ENCODE measurements around the gene UBLCP1. TPM values are rescaled to one million over a fixed set of nuclear protein-coding genes. Genes with fewer than 3 reads are reported as not detected.
A peak's percentile ranks its signal among the peaks of the same experiment; 100 is the strongest.

Gene UBLCP1
- total and polyA plus RNA-seq, 3 experiments from 2014 or later: 41.8 to 59.0 (median 44.4) TPM

DNA sequence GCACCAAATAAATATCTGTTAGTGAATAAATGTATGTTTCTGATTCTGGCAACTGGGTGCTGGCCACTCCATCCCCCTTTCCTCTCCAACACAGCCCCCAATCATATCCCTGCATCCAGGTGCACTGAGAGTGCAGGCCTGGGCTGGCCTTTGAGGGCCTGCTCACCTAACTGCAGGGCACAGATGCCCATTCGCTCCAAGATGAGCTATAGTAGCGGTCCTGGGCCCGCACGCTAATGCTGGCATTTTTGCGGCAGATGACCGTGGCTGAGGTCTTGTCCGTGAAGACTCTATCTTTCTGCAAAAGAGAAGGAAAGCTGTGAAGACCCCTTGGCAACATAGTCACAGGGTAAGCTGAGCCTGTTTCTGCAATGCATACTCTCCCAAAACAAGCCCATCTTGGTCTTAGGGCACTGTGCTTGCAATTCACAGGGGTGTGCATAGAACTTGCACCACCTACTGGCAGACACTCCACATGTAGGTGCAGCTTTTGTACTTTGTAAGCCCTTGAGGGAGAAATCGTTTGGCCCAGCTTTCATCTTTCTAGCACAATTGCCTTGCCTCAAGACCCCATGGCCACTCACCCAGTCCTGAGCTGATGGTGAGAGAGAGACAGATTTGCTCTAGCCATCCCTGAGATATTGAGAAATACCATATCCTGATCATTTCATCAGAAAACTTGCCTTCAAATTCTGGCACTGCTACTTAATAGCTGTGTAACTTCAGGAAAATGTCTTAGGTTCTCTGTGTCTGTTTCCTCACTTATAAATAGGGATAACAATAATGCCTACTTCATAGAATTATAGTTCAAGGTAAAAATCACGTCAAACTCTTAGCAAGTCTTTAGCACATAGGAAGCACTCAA lies 53.7 kb downstream of the UBLCP1 start:
- Mint-ChIP-seq H3K27ac (peak overlapping the region in 1 of 8 donors; percentile 84), H3K4me1 (no peaks in the 10 kb centered on the region)

DNA sequence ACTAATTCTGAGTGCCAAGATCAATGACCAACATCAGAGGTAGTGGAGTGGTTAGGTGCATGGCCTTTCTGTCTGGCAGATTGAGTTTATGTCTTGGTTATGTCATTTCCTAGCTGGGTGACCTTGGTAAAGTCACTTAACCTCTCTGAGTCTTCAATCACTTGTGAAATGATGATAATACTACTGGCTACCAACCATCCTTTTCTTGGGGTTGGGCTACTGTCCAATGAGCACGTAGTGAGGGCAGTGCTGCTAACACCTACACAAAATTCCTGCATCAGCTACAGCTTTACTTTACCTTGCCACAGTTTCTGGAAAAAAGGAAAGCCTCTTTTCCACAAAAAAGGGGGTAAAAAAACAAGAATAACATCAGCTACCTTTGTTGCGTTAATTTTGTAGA lies 54.8 kb downstream of the UBLCP1 start:
- POLR2A ChIA-PET: no interaction called here
- no peaks in the 10 kb centered on the region for H3K4me1 ChIP-seq (ENCODE audit: insufficient read depth, low read length)
- Mint-ChIP-seq H3K4me1 (no peaks in the 10 kb centered on the region), H3K4me3 (no peak overlapping the region), H3K27ac (no peak overlapping the region), H3K27me3 (peaks cover 3 to 18% of the 10 kb centered on the region in 2 donors), H3K9me3 (no peaks in the 10 kb centered on the region), H3K36me3 (no peaks in the 10 kb centered on the region)
- H3K27ac ChIP-seq (ENCODE audit: low read depth, low read length): no peak overlapping the region
- DNase-seq: no peak
- H3K4me3 ChIP-seq (ENCODE audit: low read length): no peak overlapping the region
- H3K36me3 ChIP-seq (ENCODE audit: insufficient read depth, low read length): no peaks in the 10 kb centered on the region
- CTCF ChIA-PET: interaction anchor here (1.1 to 5.8 kb wide), 7 partner anchors 19 to 669 kb away, joined by 3 to 72 read pairs (median 4); no protein-coding TSS in a partner anchor
- no peaks in the 10 kb centered on the region for H3K9me3 ChIP-seq (ENCODE audit: low read length)
- no peaks in the 10 kb centered on the region for H3K27me3 ChIP-seq (ENCODE audit: insufficient read depth, low read length, poor library complexity, severe bottlenecking)

More for the DNA sequence above, 53.7 kb downstream of the UBLCP1 start:
- Histone ChIP-seq H3K9me3 (ENCODE audit: low read length) (no peaks in the 10 kb centered on the region), H3K27me3 (ENCODE audit: insufficient read depth, low read length, poor library complexity, severe bottlenecking) (peaks cover 4% of the 10 kb centered on the region), H3K36me3 (ENCODE audit: insufficient read depth, low read length) (no peaks in the 10 kb centered on the region), H3K4me1 (ENCODE audit: insufficient read depth, low read length) (no peaks in the 10 kb centered on the region), H3K27ac (ENCODE audit: low read depth, low read length) (no peak overlapping the region), H3K4me3 (ENCODE audit: low read length) (no peak overlapping the region)
- Mint-ChIP-seq H3K4me3 (no peak overlapping the region), H3K36me3 (no peaks in the 10 kb centered on the region), H3K9me3 (no peaks in the 10 kb centered on the region), H3K27me3 (peaks cover 0 to 13% of the 10 kb centered on the region in 2 donors)
- ChIA-PET POLR2A (no interaction called here), CTCF (interaction anchor here (0.6 to 5.8 kb wide), 10 partner anchors 15 to 670 kb away, joined by 3 to 72 read pairs (median 4); no protein-coding TSS in a partner anchor)
- peak in 3 of 5 donors; percentile 14 to 47 (median 17) for DNase-seq

DNA sequence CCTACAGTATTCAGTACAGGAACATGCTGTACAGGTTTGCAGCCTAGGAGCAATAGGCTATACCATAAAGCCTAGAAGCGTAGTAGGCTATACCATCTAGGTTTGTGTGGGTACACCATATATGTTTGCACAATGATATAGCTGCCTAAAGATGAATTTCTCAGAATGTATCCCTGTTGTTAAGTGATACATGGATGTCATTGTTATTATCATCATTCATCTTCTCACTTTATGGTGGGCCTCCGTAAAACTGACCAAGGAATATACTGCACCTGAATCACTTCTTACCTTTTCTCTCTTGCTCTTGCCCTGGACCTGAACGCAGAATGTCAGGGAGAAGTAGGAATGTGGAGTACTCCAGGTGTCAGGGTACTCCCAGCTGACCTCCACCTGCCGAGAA lies 55.4 kb downstream of the UBLCP1 start:
- peaks cover 3 to 17% of the 10 kb centered on the region in 2 donors for H3K27me3 Mint-ChIP-seq
- H3K27ac Mint-ChIP-seq: no peak overlapping the region
- Histone ChIP-seq H3K9me3 (ENCODE audit: low read length) (no peaks in the 10 kb centered on the region), H3K27ac (ENCODE audit: low read depth, low read length) (no peak overlapping the region), H3K36me3 (ENCODE audit: insufficient read depth, low read length) (no peaks in the 10 kb centered on the region), H3K27me3 (ENCODE audit: insufficient read depth, low read length, poor library complexity, severe bottlenecking) (no peaks in the 10 kb centered on the region), H3K4me1 (ENCODE audit: insufficient read depth, low read length) (no peaks in the 10 kb centered on the region), H3K4me3 (ENCODE audit: low read length) (no peak overlapping the region)
- H3K36me3 Mint-ChIP-seq: no peaks in the 10 kb centered on the region
- H3K4me3 Mint-ChIP-seq: no peak overlapping the region
- no peaks in the 10 kb centered on the region for H3K9me3 Mint-ChIP-seq
- no peaks in the 10 kb centered on the region for H3K4me1 Mint-ChIP-seq
- ChIA-PET CTCF (interaction anchor here (1.1 to 5.8 kb wide), 3 partner anchors 159 to 669 kb away, joined by 3 to 72 read pairs (median 11); no protein-coding TSS in a partner anchor), POLR2A (no interaction called here)
- DNase-seq: no peak

DNA sequence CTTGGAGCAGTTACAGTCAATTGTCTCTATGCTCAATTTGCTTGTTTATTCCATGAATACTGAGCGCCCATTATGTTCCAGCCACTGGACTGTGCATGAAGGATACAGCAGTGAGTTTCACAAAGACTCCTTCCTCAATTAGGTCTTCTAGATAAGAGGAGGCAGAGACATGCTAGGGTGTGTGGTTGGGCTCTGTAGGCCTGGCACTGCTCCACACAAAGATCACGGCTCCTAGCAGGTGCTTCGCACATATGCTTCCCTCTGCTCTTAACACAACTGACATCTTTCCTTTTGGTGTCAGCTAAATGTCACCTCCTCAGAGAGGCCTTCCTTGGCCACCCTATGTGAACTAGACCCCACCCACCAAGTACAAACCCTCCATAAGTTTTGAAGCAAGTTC lies 56.3 kb downstream of the UBLCP1 start:
- no peaks in the 10 kb centered on the region for H3K9me3 Mint-ChIP-seq
- no peaks in the 10 kb centered on the region for H3K36me3 Mint-ChIP-seq
- Histone ChIP-seq H3K36me3 (ENCODE audit: insufficient read depth, low read length) (no peaks in the 10 kb centered on the region), H3K27ac (ENCODE audit: low read depth, low read length) (no peak overlapping the region), H3K4me1 (ENCODE audit: insufficient read depth, low read length) (no peaks in the 10 kb centered on the region), H3K4me3 (ENCODE audit: low read length) (no peak overlapping the region), H3K9me3 (ENCODE audit: low read length) (no peaks in the 10 kb centered on the region), H3K27me3 (ENCODE audit: insufficient read depth, low read length, poor library complexity, severe bottlenecking) (no peaks in the 10 kb centered on the region)
- no peak for DNase-seq
- H3K27me3 Mint-ChIP-seq: peaks cover 6 to 20% of the 10 kb centered on the region in 2 donors
- H3K4me1 Mint-ChIP-seq: no peaks in the 10 kb centered on the region
- H3K27ac Mint-ChIP-seq: peak overlapping the region in 1 of 8 donors; percentile 38
- no peak overlapping the region for H3K4me3 Mint-ChIP-seq
- ChIA-PET CTCF (interaction anchor here (1.2 to 5.8 kb wide), 3 partner anchors 156 to 668 kb away, joined by 3 to 72 read pairs (median 11); no protein-coding TSS in a partner anchor), POLR2A (no interaction called here)

DNA sequence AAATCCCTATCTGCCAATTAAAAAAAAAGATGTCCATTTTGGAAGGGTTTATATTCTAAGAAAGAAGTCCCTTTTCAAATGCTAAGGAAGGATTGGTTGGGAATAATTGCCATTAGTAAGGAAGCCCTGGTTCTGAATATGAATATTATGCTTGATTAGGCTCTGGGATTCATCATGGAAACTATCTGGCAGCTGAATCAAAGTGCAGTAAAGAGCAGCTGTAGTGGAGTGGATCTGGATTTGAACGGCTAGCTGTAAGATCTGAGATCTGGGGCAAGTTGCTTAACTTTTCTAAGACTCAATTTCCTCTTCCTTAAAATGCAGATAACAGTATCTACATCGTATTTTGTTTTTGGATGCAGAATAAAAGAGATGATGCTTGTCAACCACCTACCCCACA lies 56.7 kb downstream of the UBLCP1 start:
- no peak for DNase-seq
- Histone ChIP-seq H3K9me3 (ENCODE audit: low read length) (no peaks in the 10 kb centered on the region), H3K36me3 (ENCODE audit: insufficient read depth, low read length) (no peaks in the 10 kb centered on the region), H3K27ac (ENCODE audit: low read depth, low read length) (no peak overlapping the region), H3K27me3 (ENCODE audit: insufficient read depth, low read length, poor library complexity, severe bottlenecking) (no peaks in the 10 kb centered on the region), H3K4me3 (ENCODE audit: low read length) (no peak overlapping the region), H3K4me1 (ENCODE audit: insufficient read depth, low read length) (no peaks in the 10 kb centered on the region)
- H3K27ac Mint-ChIP-seq: peak overlapping the region in 1 of 8 donors; percentile 38
- no peak overlapping the region for H3K4me3 Mint-ChIP-seq
- H3K36me3 Mint-ChIP-seq: no peaks in the 10 kb centered on the region
- CTCF ChIA-PET: interaction anchor here (1.2 kb wide), 1 partner anchor 156 kb away, joined by 3 read pairs; no protein-coding TSS in a partner anchor
- H3K4me1 Mint-ChIP-seq: no peaks in the 10 kb centered on the region
- no peaks in the 10 kb centered on the region for H3K9me3 Mint-ChIP-seq
- peaks cover 6 to 25% of the 10 kb centered on the region in 2 donors for H3K27me3 Mint-ChIP-seq
- POLR2A ChIA-PET: interaction anchor here (0.6 kb wide), 1 partner anchor 10 kb away, joined by 3 read pairs; no protein-coding TSS in a partner anchor

DNA sequence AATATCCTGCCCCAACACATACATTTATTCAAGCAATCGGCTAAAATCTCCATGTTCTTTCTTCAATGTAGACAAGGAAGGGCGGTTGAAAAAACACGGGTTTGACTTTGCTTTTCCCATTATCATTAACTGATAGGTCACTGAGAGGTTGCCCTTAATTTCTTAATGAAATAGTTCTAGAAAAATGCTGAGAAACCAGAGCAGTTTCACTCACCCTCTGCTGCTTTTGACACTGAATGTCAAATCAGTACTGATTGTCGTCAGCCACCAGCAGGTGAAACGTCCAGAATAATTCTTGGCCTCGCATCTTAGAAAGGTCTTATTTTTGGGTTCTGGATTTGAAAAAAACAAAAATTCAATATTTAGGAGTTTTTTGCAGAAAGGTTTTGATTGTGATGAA lies 59.1 kb downstream of the UBLCP1 start:
- H3K4me1 Mint-ChIP-seq: no peaks in the 10 kb centered on the region
- CTCF ChIA-PET: interaction anchor here (1.6 to 1.7 kb wide), 2 partner anchors 12 to 165 kb away, joined by 3 to 4 read pairs; no protein-coding TSS in a partner anchor

DNA sequence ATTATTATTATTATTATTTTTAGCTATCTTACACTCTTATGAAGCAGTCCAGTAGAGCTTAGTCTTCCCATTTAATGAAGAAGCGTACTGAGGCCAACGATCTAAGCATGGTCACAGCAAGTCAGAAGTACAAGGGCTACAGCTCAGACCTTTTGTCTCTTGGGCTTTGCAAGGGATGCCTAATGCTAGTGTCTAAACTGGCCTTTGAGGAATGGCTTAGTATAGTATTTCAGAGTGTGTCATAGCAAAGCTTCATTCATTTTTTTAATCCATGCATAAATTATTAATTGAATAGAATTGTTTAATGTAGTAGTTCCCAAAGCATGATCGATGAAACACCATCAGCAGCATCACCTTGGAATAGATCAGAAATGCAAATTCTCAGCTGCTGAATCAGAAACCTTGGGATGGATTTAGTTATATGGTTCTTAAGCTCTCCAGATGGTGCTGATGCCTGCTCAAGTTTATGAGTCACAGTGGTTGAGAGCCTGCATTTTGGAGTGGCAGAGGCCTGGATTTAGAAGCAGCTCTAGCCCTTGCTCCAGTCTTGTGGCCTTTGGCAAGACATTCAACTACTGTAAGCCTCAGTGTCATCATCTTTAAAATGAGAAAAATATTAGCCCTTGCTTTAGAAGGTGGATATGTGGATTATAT lies 61.1 kb downstream of the UBLCP1 start:
- Histone ChIP-seq H3K27me3 (ENCODE audit: insufficient read depth, low read length, poor library complexity, severe bottlenecking) (no peaks in the 10 kb centered on the region), H3K4me3 (ENCODE audit: low read length) (no peak overlapping the region), H3K9me3 (ENCODE audit: low read length) (no peaks in the 10 kb centered on the region), H3K27ac (ENCODE audit: low read depth, low read length) (no peak overlapping the region), H3K36me3 (ENCODE audit: insufficient read depth, low read length) (no peaks in the 10 kb centered on the region), H3K4me1 (ENCODE audit: insufficient read depth, low read length) (no peaks in the 10 kb centered on the region)
- no peaks in the 10 kb centered on the region for H3K4me1 Mint-ChIP-seq
- DNase-seq: no peak
- peaks cover 11 to 49% of the 10 kb centered on the region in 2 donors for H3K27me3 Mint-ChIP-seq
- H3K9me3 Mint-ChIP-seq: no peaks in the 10 kb centered on the region
- H3K4me3 Mint-ChIP-seq: no peak overlapping the region
- ChIA-PET CTCF (interaction anchor here (1.1 to 1.5 kb wide), 2 partner anchors 167 to 663 kb away, joined by 3 to 6 read pairs; no protein-coding TSS in a partner anchor), POLR2A (no interaction called here)
- H3K27ac Mint-ChIP-seq: no peak overlapping the region
- H3K36me3 Mint-ChIP-seq: peaks cover 0 to 3% (median 0%) of the 10 kb centered on the region in 3 donors

More for the DNA sequence above, 59.1 kb downstream of the UBLCP1 start:
- H3K9me3 ChIP-seq (ENCODE audit: low read length): no peaks in the 10 kb centered on the region
- no peaks in the 10 kb centered on the region for H3K4me1 ChIP-seq (ENCODE audit: insufficient read depth, low read length)
- peaks cover 0 to 3% (median 0%) of the 10 kb centered on the region in 3 donors for H3K36me3 Mint-ChIP-seq
- no peak overlapping the region for H3K4me3 ChIP-seq (ENCODE audit: low read length)
- no peak overlapping the region for H3K27ac Mint-ChIP-seq
- DNase-seq: no peak
- H3K9me3 Mint-ChIP-seq: no peaks in the 10 kb centered on the region
- H3K27ac ChIP-seq (ENCODE audit: low read depth, low read length): no peak overlapping the region
- no peaks in the 10 kb centered on the region for H3K36me3 ChIP-seq (ENCODE audit: insufficient read depth, low read length)
- H3K4me3 Mint-ChIP-seq: no peak overlapping the region
- no peaks in the 10 kb centered on the region for H3K27me3 ChIP-seq (ENCODE audit: insufficient read depth, low read length, poor library complexity, severe bottlenecking)
- H3K27me3 Mint-ChIP-seq: peaks cover 11 to 40% of the 10 kb centered on the region in 2 donors
- POLR2A ChIA-PET: no interaction called here

DNA sequence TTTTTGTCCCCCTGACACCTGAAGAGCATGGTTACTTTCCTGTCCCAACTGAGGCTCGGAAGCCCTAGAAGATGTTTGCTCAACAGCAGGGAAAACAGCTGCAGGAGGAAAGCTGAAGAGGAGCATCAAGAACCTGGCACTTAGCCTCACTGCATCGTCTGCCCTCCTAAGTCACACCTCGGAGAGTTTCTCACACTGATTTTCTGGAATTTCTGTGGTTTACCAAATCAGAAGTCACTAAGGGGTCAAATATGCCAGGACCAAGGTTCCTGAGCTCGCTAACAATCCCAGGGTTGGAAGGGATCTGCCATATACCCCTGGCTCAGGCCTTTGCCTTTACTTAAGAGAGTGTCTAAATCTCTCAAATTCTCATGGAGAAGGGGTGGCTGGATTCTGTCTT lies 61.9 kb downstream of the UBLCP1 start:
- Mint-ChIP-seq H3K27ac (peak overlapping the region in 1 of 8 donors; percentile 49), H3K4me1 (no peaks in the 10 kb centered on the region), H3K9me3 (no peaks in the 10 kb centered on the region), H3K27me3 (peaks cover 11 to 52% of the 10 kb centered on the region in 2 donors), H3K36me3 (peaks cover 0 to 3% (median 0%) of the 10 kb centered on the region in 3 donors), H3K4me3 (no peak overlapping the region)
- Histone ChIP-seq H3K27me3 (ENCODE audit: insufficient read depth, low read length, poor library complexity, severe bottlenecking) (no peaks in the 10 kb centered on the region), H3K4me3 (ENCODE audit: low read length) (no peak overlapping the region), H3K9me3 (ENCODE audit: low read length) (no peaks in the 10 kb centered on the region), H3K36me3 (ENCODE audit: insufficient read depth, low read length) (no peaks in the 10 kb centered on the region), H3K27ac (ENCODE audit: low read depth, low read length) (no peak overlapping the region), H3K4me1 (ENCODE audit: insufficient read depth, low read length) (no peaks in the 10 kb centered on the region)
- no peak for DNase-seq
- POLR2A ChIA-PET: no interaction called here
- CTCF ChIA-PET: no interaction called here

Measured in CD8-positive, alpha-beta memory T cell (primary cell).